Colonic mucosa (tissue), 4 donors: ENCODE results near the gene DCUN1D1. TPM values are rescaled to one million over a fixed set of nuclear protein-coding genes. Genes with fewer than 3 reads are reported as not detected.

Experiments used
- DNase-seq: peaks from one replicate; pipeline ENCODE4 v3.0.0-alpha.2; 2020
- H3K27ac ChIP-seq: fragments of 200-600 bp; one replicate; pipeline ENCODE4 v1.8.0; 2021
- H3K27me3 ChIP-seq: fragments of 200-600 bp; one replicate; pipeline ENCODE4 v1.8.0; 2021
- H3K36me3 ChIP-seq: fragments of 200-600 bp; one replicate; pipeline ENCODE4 v1.8.0; 2021
- H3K4me1 ChIP-seq: fragments of 200-600 bp; one replicate; pipeline ENCODE4 v1.8.0; 2021; ENCODE audit warnings: mild to moderate bottlenecking
- H3K4me3 ChIP-seq: fragments of 200-600 bp; one replicate; pipeline ENCODE4 v1.8.0; 2021
- H3K9ac ChIP-seq, 2 donors: one replicate each; pipeline ENCODE4 v1.7.0; 2013; ENCODE audit warnings: control low read depth in 2 of 2, low read depth in 2 of 2, low read length in 2 of 2
- H3K9me3 ChIP-seq: fragments of 200-600 bp; one replicate; pipeline ENCODE4 v1.8.0; 2021
- intact Hi-C: fragments of 100-400 bp; cut with DNase I; formaldehyde crosslinking; loops from one replicate; pipeline ENCODE4 v1.14.1; 2022
- total RNA-seq, 2 donors: library from RNA; stranded (reverse); fragmentation: NEBNext Ultra II Directional in 1 of 2; extraction: Animal tissue kit (Norgen Biotek cat#: 25700) in 1 of 2; gene quantifications; one replicate each; pipeline ENCODE4 v1.2.1, GENCODE V29; 2021
- TF ChIP-seq, protein P1 (sequence below): fragments of 200-600 bp; IDR thresholded peaks from one replicate; pipeline ENCODE4 v1.8.0; 2022; ENCODE audit warnings: antibody characterized with exemption, mild to moderate bottlenecking
- donor health status: healthy.
- donor health status: DM: no; HTN: no; CAD: no.
- donor health status: DM: no; HTN: no; CAD: no.

Gene DCUN1D1
- total RNA-seq, 2 donors from 2014 or later: 38.9 to 56.6 TPM

DNA sequence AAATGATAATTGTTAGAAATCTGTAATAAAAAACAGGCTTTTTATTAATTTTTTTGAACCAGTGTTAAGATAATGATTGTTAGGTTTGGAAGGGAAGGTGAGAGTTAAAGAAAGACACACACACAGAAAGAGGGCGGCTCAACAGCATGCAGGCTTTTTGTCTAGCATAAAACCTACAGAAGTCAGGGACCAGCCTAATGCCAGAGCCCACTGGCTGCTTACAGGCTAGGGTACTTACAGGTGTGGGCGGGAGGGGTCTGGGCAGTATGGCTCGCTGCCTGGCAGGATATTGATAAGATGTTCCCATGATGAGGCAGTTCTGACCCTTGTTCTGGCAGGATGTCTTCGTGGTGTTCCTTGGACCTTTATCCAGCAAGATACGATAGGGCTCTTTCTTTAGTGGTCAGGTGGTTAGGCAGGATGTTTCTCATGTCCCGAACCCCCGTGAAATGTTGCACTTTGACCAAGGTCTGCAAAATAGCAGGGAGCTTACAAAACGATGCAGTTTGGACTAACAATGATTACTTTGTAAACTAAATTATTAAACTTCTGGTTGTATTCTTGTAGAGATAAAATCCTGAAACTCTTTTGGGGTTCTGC lies 84.7 kb downstream of the DCUN1D1 start:
- Histone ChIP-seq H3K4me1 (no peaks in the 10 kb centered on the region), H3K9me3 (no peaks in the 10 kb centered on the region), H3K27ac (no peak overlapping the region), H3K36me3 (no peaks in the 10 kb centered on the region), H3K9ac (no peak overlapping the region), H3K4me3 (no peak overlapping the region), H3K27me3 (no peaks in the 10 kb centered on the region)
- no peak for DNase-seq
- TF ChIP-seq, protein P1, sequence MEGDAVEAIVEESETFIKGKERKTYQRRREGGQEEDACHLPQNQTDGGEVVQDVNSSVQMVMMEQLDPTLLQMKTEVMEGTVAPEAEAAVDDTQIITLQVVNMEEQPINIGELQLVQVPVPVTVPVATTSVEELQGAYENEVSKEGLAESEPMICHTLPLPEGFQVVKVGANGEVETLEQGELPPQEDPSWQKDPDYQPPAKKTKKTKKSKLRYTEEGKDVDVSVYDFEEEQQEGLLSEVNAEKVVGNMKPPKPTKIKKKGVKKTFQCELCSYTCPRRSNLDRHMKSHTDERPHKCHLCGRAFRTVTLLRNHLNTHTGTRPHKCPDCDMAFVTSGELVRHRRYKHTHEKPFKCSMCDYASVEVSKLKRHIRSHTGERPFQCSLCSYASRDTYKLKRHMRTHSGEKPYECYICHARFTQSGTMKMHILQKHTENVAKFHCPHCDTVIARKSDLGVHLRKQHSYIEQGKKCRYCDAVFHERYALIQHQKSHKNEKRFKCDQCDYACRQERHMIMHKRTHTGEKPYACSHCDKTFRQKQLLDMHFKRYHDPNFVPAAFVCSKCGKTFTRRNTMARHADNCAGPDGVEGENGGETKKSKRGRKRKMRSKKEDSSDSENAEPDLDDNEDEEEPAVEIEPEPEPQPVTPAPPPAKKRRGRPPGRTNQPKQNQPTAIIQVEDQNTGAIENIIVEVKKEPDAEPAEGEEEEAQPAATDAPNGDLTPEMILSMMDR: no peak
- intact Hi-C loops: no loop called here

DNA sequence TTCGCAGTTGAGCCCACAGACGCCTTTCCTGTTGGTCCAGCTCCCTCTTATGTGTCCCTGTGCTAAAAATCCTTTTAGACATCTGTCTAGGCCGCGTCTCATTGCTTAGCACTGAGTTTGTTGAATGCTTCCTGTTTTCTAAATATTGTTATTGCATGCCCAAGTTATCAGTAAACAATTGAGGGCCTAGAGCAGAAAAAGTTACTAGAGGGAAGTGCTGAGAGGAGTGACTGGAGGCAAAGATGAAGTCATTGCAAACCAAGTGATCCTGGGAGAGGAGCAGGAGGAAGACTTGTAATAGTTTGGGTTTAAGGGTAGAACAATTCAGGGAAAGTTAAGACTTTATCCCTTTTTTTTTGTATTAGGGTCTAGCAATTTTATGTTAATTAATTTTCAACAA lies 88.1 kb downstream of the DCUN1D1 start:
- Histone ChIP-seq H3K27ac (no peak overlapping the region), H3K36me3 (no peaks in the 10 kb centered on the region), H3K9me3 (no peaks in the 10 kb centered on the region), H3K27me3 (no peaks in the 10 kb centered on the region), H3K9ac (no peak overlapping the region), H3K4me1 (no peaks in the 10 kb centered on the region), H3K4me3 (no peak overlapping the region)
- TF ChIP-seq, protein P1: no peak
- intact Hi-C loops: no loop called here
- no peak for DNase-seq

DNA sequence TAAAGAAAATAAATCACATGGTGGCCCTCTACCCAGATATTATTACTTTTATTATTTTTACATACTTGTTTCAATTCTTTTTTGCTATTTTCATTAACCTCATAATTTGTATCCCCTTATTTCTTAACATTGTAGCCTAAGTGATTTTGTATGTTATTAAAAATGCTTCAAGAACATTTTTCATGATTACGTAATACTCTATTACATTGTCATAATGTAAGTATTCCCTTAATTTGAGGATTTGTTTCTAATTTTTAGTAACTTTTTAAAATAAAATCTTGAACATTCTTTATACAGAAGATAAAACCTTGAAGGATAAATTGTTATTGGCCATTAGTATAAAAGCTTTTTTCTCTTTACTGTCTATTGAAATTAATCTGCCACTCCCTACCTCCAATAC lies 89.0 kb downstream of the DCUN1D1 start:
- TF ChIP-seq, protein P1: no peak
- H3K9ac ChIP-seq: no peak overlapping the region
- DNase-seq: no peak
- no peaks in the 10 kb centered on the region for H3K9me3 ChIP-seq
- peaks cover 6% of the 10 kb centered on the region for H3K36me3 ChIP-seq
- no peaks in the 10 kb centered on the region for H3K27me3 ChIP-seq
- H3K27ac ChIP-seq: no peak overlapping the region
- intact Hi-C loops: no loop called here
- H3K4me3 ChIP-seq: no peak overlapping the region
- no peaks in the 10 kb centered on the region for H3K4me1 ChIP-seq

DNA sequence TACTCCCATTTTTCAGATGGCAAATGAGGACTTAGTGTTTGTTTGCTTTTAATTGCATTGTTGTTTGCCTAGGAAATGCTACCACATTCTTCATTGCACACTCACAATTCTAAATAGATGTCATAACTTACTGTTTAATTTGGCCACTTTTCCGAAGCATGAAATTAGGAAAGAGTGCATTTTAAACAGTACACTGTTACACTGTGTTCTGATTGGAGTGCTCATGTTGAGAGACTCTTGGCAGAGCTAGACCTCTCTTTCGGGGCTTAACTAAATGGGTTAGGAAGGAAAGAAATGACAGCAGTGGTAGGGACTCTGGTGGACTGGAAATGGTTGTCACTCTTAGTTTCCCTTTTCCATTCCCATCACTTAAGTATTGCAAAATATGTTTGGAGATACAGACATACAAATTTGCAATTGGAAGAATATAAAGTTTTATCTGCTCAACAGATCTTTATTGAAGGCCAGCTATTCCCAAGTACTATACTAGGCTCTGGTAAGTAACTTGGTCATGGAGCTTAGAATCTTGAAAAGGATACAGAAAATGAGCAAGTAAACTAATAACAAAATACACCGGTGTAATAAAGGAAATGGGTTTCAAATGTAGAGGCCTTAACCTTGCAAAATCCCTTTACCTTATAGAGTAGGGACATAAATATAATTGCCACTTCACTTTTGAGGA lies 90.2 kb downstream of the DCUN1D1 start:
- Histone ChIP-seq H3K9ac (no peak overlapping the region), H3K4me1 (no peaks in the 10 kb centered on the region), H3K4me3 (no peak overlapping the region), H3K9me3 (no peaks in the 10 kb centered on the region), H3K27ac (no peak overlapping the region), H3K27me3 (no peaks in the 10 kb centered on the region), H3K36me3 (peaks cover 10% of the 10 kb centered on the region)
- intact Hi-C loops: no loop called here
- DNase-seq: no peak
- TF ChIP-seq, protein P1: no peak

Other genes starting within 250 kb of the DCUN1D1 start
- 100 to 1,000 TPM; 100 to 129 TPM for gene ATP11B, start 187.0 kb downstream of the DCUN1D1 start, total RNA-seq
- 10 to 100 TPM; 24.9 to 27.2 TPM for gene MCCC1, start 119.0 kb upstream of the DCUN1D1 start, total RNA-seq
- gene LAMP3, start 182.2 kb upstream of the DCUN1D1 start, total RNA-seq: 1 to 10 TPM in 1 of 2 donors, under 1 TPM in 1; 0.64 to 1.5 TPM